IMR-90 (cell line): Measurements from ENCODE around the gene BANF1. TPM values are rescaled to one million over a fixed set of nuclear protein-coding genes. Genes with fewer than 3 reads are reported as not detected.

Experiments used
- ATAC-seq: fragments of 200-7000 bp; cut with Tn5 transposase; 2 replicates; pipeline ENCODE4 v1.9.1; 2020; ENCODE audit warnings: low read depth, mild to moderate bottlenecking, moderate library complexity
- BruUV-seq: library from RNA; stranded (reverse); fragments of 400-500 nt; replicated peaks from 2 replicates; lab custom pipeline; 2021; lab: Mats Ljungman, UMichigan
- CTCF ChIA-PET: fragments of 300-600 bp; formaldehyde crosslinking; extraction: SDS; loops from one replicate; lab custom pipeline; 2021; ENCODE audit warnings: antibody characterized with exemption; lab: Yijun Ruan, JAX
- POLR2A ChIA-PET: fragments of 300-600 bp; sonication (Branson Sonifier 250); formaldehyde crosslinking; loops from one replicate; lab custom pipeline; 2022; ENCODE audit warnings: antibody characterized with exemption; ENCODE audit not compliant: unreplicated experiment; lab: Charles Lee
- DNase-seq: peaks from one replicate; pipeline ENCODE4 v3.0.0; 2013
- H2AFZ ChIP-seq: replicated peaks from 2 replicates; pipeline ENCODE3; 2013; ENCODE audit warnings: low read length, mild to moderate bottlenecking; ENCODE audit not compliant: poor library complexity
- H2AK5ac ChIP-seq: 2 replicates; pipeline ENCODE4 v1.6.1; 2013; ENCODE audit warnings: low read depth, low read length, inconsistent platforms
- H2AK9ac ChIP-seq: replicated peaks from 2 replicates; pipeline ENCODE3; 2013; ENCODE audit warnings: mild to moderate bottlenecking, low read depth, low read length, moderate library complexity; ENCODE audit not compliant: poor library complexity
- H2BK120ac ChIP-seq: 2 replicates; pipeline ENCODE4 v1.6.1; 2013; ENCODE audit warnings: low read depth, low read length, inconsistent platforms
- H2BK15ac ChIP-seq: 3 replicates; pipeline ENCODE4 v1.6.1; 2013; ENCODE audit warnings: low read depth, low read length, inconsistent platforms
- H2BK20ac ChIP-seq: 2 replicates; pipeline ENCODE4 v1.6.1; 2013; ENCODE audit warnings: low read depth, mild to moderate bottlenecking, inconsistent platforms, low read length, moderate library complexity
- H2BK5ac ChIP-seq: 2 replicates; pipeline ENCODE4 v1.6.1; 2013; ENCODE audit warnings: mild to moderate bottlenecking, low read depth, low read length, inconsistent platforms; ENCODE audit not compliant: poor library complexity, severe bottlenecking
- H3K14ac ChIP-seq: replicated peaks from 2 replicates; pipeline ENCODE4 v1.6.1; 2013; ENCODE audit warnings: low read depth, low read length, inconsistent platforms
- H3K18ac ChIP-seq: 2 replicates; pipeline ENCODE4 v1.6.1; 2013; ENCODE audit warnings: low read depth, low read length, control low read depth
- H3K23ac ChIP-seq: 2 replicates; pipeline ENCODE4 v1.6.1; 2013; ENCODE audit warnings: low read depth, low read length, inconsistent platforms
- H3K27ac ChIP-seq: 2 replicates; pipeline ENCODE4 v1.5.1; 2013; ENCODE audit warnings: mild to moderate bottlenecking, control low read depth, low read length; ENCODE audit not compliant: insufficient read depth
- H3K27me3 ChIP-seq: 2 replicates; pipeline ENCODE4 v1.6.1; 2013; ENCODE audit warnings: low read length; ENCODE audit not compliant: control insufficient read depth, insufficient read depth
- H3K36me3 ChIP-seq: 2 replicates; pipeline ENCODE4 v1.6.1; 2013; ENCODE audit warnings: low read length, mixed read lengths; ENCODE audit not compliant: control insufficient read depth, insufficient read depth
- H3K4ac ChIP-seq: 2 replicates; pipeline ENCODE4 v1.6.1; 2013; ENCODE audit warnings: low read depth, low read length, inconsistent platforms
- H3K4me1 ChIP-seq: 2 replicates; pipeline ENCODE4 v1.6.1; 2013; ENCODE audit warnings: low read length, mixed read lengths; ENCODE audit not compliant: control insufficient read depth, insufficient read depth
- H3K4me2 ChIP-seq: 2 replicates; pipeline ENCODE4 v1.6.1; 2013; ENCODE audit warnings: low read depth, mild to moderate bottlenecking, control low read depth, low read length, moderate library complexity
- H3K4me3 ChIP-seq: 2 replicates; pipeline ENCODE4 v1.5.1; 2013; ENCODE audit warnings: low read depth, mild to moderate bottlenecking, control low read depth, low read length, moderate library complexity; ENCODE audit not compliant: insufficient read depth
- H3K56ac ChIP-seq: 2 replicates; pipeline ENCODE4 v1.6.1; 2013; ENCODE audit warnings: low read length, inconsistent platforms; ENCODE audit not compliant: insufficient read depth; ENCODE audit errors: extremely low read depth
- H3K79me1 ChIP-seq, 2 experiments: 2 replicates each; pipeline ENCODE4 v1.6.1; 2013; ENCODE audit warnings: low read length in 2 of 2, inconsistent platforms in 1 of 2, low read depth in 1 of 2
- H3K9ac ChIP-seq: 2 replicates; pipeline ENCODE4 v1.6.1; 2013; ENCODE audit warnings: low read depth, low read length, control low read depth
- H3K9me1 ChIP-seq: 2 replicates; pipeline ENCODE4 v1.6.1; 2013; ENCODE audit warnings: low read length, inconsistent platforms; ENCODE audit not compliant: insufficient read depth
- H3K9me3 ChIP-seq: 2 replicates; pipeline ENCODE4 v1.6.1; 2013; ENCODE audit warnings: low read length; ENCODE audit not compliant: control insufficient read depth, insufficient read depth
- H4K20me1 ChIP-seq: 2 replicates; pipeline ENCODE4 v1.6.1; 2013; ENCODE audit warnings: low read length, inconsistent platforms; ENCODE audit not compliant: insufficient read depth
- H4K5ac ChIP-seq: 2 replicates; pipeline ENCODE4 v1.6.1; 2013; ENCODE audit warnings: mild to moderate bottlenecking, low read depth, low read length, control low read depth
- H4K8ac ChIP-seq, 2 experiments: 2 replicates each; pipeline ENCODE4 v1.6.1; 2013; ENCODE audit warnings: low read depth in 2 of 2, low read length in 2 of 2, control low read depth in 1 of 2, inconsistent platforms in 1 of 2
- H4K91ac ChIP-seq: 2 replicates; pipeline ENCODE4 v1.6.1; 2013; ENCODE audit warnings: low read depth, low read length, inconsistent platforms; ENCODE audit not compliant: insufficient read depth
- BHLHE40 ChIP-seq: fragments of 150-350 bp; IDR thresholded peaks from 2 replicates; pipeline ENCODE4 v1.6.1; 2016; ENCODE audit warnings: mild to moderate bottlenecking, low read depth, low read length
- CHD1 ChIP-seq: IDR thresholded peaks from 2 replicates; pipeline ENCODE4 v1.6.1; 2012; ENCODE audit warnings: low read depth, low read length, improper control_type of control experiment
- FOS ChIP-seq: fragments of 150-350 bp; IDR thresholded peaks from 2 replicates; pipeline ENCODE4 v1.6.1; 2016; ENCODE audit warnings: low read depth, low read length
- MAZ ChIP-seq: IDR thresholded peaks from 2 replicates; pipeline ENCODE4 v1.6.1; 2012; ENCODE audit warnings: low read depth, mild to moderate bottlenecking, low read length, improper control_type of control experiment, moderate library complexity, borderline replicate concordance
- WGBS, 2 experiments: methylation state at CpG; one replicate each; pipeline versions ENCODE4 v1.1.5 to v1.1.7; 2013; ENCODE audit warnings: missing lambda C conversion rate in 2 of 2; ENCODE audit not compliant: insufficient read length in 1 of 2; ENCODE audit errors: extremely low coverage in 2 of 2; 5-methylcytosine and 5-hydroxymethylcytosine counted together
- dilution Hi-C: fragments of 300-500 bp; cut with HindIII; formaldehyde crosslinking; loops from one replicate; pipeline ENCODE4 v1.14.3; 2018; ENCODE audit warnings: low sequenced_read_pairs; ENCODE audit not compliant: unreplicated experiment
- in situ Hi-C: fragments of 300-500 bp; cut with MboI; formaldehyde crosslinking; loops from 3 replicates; pipeline ENCODE4 v1.14.3; 2019; ENCODE audit warnings: low sequenced_read_pairs, inconsistent platforms, mixed read lengths
- intact Hi-C: fragments of 100-400 bp; cut with micrococcal nuclease; formaldehyde crosslinking; loops from 2 replicates; pipeline ENCODE4 v1.10.0; 2022
- polyA plus RNA-seq, 3 experiments: library from polyadenylated mRNA; depleted of rRNA; stranded (reverse); fragments of >200 nt; gene quantifications; 2 replicates each; pipeline ENCODE4 v1.2.3, GENCODE V29; 2012; ENCODE audit warnings: low replicate concordance in 1 of 3
- total RNA-seq: library from RNA; depleted of rRNA; stranded (reverse); fragments of >200 nt; gene quantifications from 2 replicates; pipeline ENCODE4 v1.2.3, GENCODE V29; 2012
- TF ChIP-seq, protein P1 (sequence below): fragments of 150-350 bp; IDR thresholded peaks from 2 replicates; pipeline ENCODE4 v1.6.1; 2017; ENCODE audit warnings: mild to moderate bottlenecking, antibody characterized with exemption, low read length, low read depth
- TF ChIP-seq, protein P2 (sequence below): fragments of 150-350 bp; IDR thresholded peaks from 2 replicates; pipeline ENCODE4 v1.6.1; 2016; ENCODE audit warnings: low read depth, mild to moderate bottlenecking, low read length, moderate library complexity, borderline replicate concordance

BANF1 gene
- total and polyA plus RNA-seq, 2 of the 4 experiments (the other 2 are of a cell fraction) = 36.6 to 242 TPM

DNA sequence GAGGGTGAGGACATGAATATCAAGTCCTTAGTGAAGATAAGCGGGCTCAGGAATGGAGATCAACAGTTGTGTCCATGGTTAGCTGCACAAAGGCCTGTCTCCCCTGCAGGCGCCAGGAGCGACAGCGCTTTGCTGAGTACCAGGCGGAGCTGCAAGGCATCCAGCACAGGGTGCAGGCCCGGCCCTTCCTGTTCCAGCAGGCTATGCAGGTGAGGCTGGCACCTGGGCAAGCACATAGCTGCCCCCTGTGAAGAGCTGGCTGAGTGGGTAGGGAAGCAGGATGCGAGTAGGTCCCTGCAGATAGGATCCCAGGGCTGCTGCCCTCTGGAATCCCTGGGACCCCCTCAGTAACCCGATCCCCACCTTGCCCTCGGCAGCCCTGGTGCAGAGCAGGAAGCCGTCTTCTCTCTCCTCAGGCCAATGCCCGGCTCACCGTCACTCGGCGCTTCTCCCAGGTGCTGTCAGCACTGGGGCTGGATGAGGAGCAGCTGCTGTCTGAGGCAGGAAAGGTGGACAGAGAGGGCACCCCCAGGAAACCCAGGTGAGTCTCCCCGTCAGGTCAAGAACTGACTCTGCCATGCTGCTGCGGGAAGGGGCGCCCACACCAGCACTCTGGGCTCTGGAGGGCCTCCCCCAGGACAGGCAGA, 43.4 kb upstream of the BANF1 start:
- H2BK20ac ChIP-seq = no peak overlapping the region
- H4K91ac ChIP-seq = no peak overlapping the region
- H4K20me1 ChIP-seq = peaks cover under 1% of the 10 kb centered on the region; the same call in 1 of the 2 replicates
- H4K5ac ChIP-seq = no peak overlapping the region
- no peak overlapping the region for H2AFZ ChIP-seq
- ChIA-PET POLR2A (no interaction called here), CTCF (no interaction called here)
- no peak overlapping the region for H3K4me2 ChIP-seq
- no peaks in the 10 kb centered on the region for H3K36me3 ChIP-seq
- intact Hi-C loops (no loop called here), in situ Hi-C loops (no loop called here), dilution Hi-C loops (no loop called here)
- H3K23ac ChIP-seq = no peak overlapping the region
- TF ChIP-seq, protein P1, sequence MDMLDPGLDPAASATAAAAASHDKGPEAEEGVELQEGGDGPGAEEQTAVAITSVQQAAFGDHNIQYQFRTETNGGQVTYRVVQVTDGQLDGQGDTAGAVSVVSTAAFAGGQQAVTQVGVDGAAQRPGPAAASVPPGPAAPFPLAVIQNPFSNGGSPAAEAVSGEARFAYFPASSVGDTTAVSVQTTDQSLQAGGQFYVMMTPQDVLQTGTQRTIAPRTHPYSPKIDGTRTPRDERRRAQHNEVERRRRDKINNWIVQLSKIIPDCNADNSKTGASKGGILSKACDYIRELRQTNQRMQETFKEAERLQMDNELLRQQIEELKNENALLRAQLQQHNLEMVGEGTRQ = no peak
- TF ChIP-seq, protein P2, sequence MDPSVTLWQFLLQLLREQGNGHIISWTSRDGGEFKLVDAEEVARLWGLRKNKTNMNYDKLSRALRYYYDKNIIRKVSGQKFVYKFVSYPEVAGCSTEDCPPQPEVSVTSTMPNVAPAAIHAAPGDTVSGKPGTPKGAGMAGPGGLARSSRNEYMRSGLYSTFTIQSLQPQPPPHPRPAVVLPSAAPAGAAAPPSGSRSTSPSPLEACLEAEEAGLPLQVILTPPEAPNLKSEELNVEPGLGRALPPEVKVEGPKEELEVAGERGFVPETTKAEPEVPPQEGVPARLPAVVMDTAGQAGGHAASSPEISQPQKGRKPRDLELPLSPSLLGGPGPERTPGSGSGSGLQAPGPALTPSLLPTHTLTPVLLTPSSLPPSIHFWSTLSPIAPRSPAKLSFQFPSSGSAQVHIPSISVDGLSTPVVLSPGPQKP = no peak
- TF ChIP-seq FOS (no peak), MAZ (no peak), BHLHE40 (no peak), CHD1 (no peak)
- no peak overlapping the region for H2BK15ac ChIP-seq
- no peaks in the 10 kb centered on the region for H3K27me3 ChIP-seq
- H3K27ac ChIP-seq = no peak overlapping the region
- no peak overlapping the region for H3K9ac ChIP-seq
- no peak overlapping the region for H3K18ac ChIP-seq
- H3K9me1 ChIP-seq = peaks cover 5% of the 10 kb centered on the region; the same call in 1 of the 2 replicates
- H3K4me1 ChIP-seq = peaks cover 8% of the 10 kb centered on the region
- no peak for DNase-seq
- H2AK9ac ChIP-seq = no peak overlapping the region
- H3K9me3 ChIP-seq = no peaks in the 10 kb centered on the region
- no peak overlapping the region for H3K56ac ChIP-seq
- no TSS peak for BruUV-seq
- H3K14ac ChIP-seq = no peak overlapping the region
- ATAC-seq = no peak
- H4K8ac ChIP-seq = no peak overlapping the region
- H3K79me1 ChIP-seq = peaks cover 7 to 25% of the 10 kb centered on the region in 2 experiments
- no peak overlapping the region for H2AK5ac ChIP-seq
- 83% methylated on average over 2 of the region's 17 CpGs; no CpG with 5 or more reads in 1 of the 2 experiments for WGBS, 2 experiments
- H3K4ac ChIP-seq = no peak overlapping the region
- no peak overlapping the region for H2BK5ac ChIP-seq
- no peak overlapping the region for H3K4me3 ChIP-seq
- no peak overlapping the region for H2BK120ac ChIP-seq
